Heart left ventricle (tissue), 16 donors: ENCODE data around the gene GRIA3. TPM values are rescaled to one million over a fixed set of nuclear protein-coding genes. Genes with fewer than 3 reads are reported as not detected.

Experiments used
- ATAC-seq, 4 donors: fragments of 200-7000 bp; cut with Tn5 transposase; one replicate each; pipeline ENCODE4 v1.9.1; 2020 to 2022; ENCODE audit warnings: moderate library complexity in 4 of 4, mild to moderate bottlenecking in 3 of 4, moderate number of reproducible peaks in 1 of 4
- DNase-seq, 5 donors: peaks; one replicate each; pipeline ENCODE4 v3.0.0-alpha.2; 2020
- H3K27ac ChIP-seq, 12 donors: fragments of 200-600 bp; sonication (generic) in 4 of 12; one replicate each; pipeline versions ENCODE4 v1.5.0 to v1.8.0; 2016 to 2022; ENCODE audit warnings: mild to moderate bottlenecking in 2 of 12
- H3K27me3 ChIP-seq, 9 donors: fragments of 200-600 bp; sonication (generic) in 2 of 9; one replicate each; pipeline versions ENCODE4 v1.5.1 to v1.8.0; 2016 to 2022; ENCODE audit warnings: mild to moderate bottlenecking in 3 of 9
- H3K36me3 ChIP-seq, 9 donors: fragments of 200-600 bp; sonication (generic) in 2 of 9; one replicate each; pipeline versions ENCODE4 v1.5.0 to v1.8.0; 2018 to 2022; ENCODE audit warnings: mild to moderate bottlenecking in 2 of 9
- H3K4me1 ChIP-seq, 12 donors: fragments of 200-600 bp; sonication (generic) in 4 of 12; one replicate each; pipeline versions ENCODE4 v1.5.0 to v1.8.0; 2016 to 2022; ENCODE audit warnings: mild to moderate bottlenecking in 3 of 12
- H3K4me3 ChIP-seq, 12 donors: fragments of 200-600 bp; sonication (generic) in 4 of 12; one replicate each; pipeline versions ENCODE4 v1.5.0 to v1.8.0; 2017 to 2022; ENCODE audit warnings: mild to moderate bottlenecking in 9 of 12, moderate library complexity in 4 of 12
- H3K9me3 ChIP-seq, 12 donors: fragments of 200-600 bp; sonication (generic) in 4 of 12; one replicate each; pipeline versions ENCODE4 v1.5.0 to v1.8.0; 2016 to 2022; ENCODE audit warnings: mild to moderate bottlenecking in 1 of 12
- CTCF ChIP-seq, 12 donors: fragments of 200-600 bp; sonication (generic) in 4 of 12; IDR thresholded peaks; one replicate each; pipeline versions ENCODE4 v1.5.0 to v1.8.0; 2018 to 2022; ENCODE audit warnings: antibody characterized with exemption in 12 of 12, mild to moderate bottlenecking in 5 of 12
- POLR2A ChIP-seq, 2 donors: fragments of 450-650 bp; IDR thresholded peaks; one replicate each; pipeline ENCODE4 v1.6.1; 2017; ENCODE audit warnings: antibody characterized with exemption in 2 of 2, mild to moderate bottlenecking in 2 of 2, moderate library complexity in 2 of 2
- WGBS, 4 donors: extraction: QIAGEN DNeasy Blood & Tissue Kit in 2 of 4; methylation state at CpG; one replicate each; pipeline versions ENCODE4 v1.1.5 to v1.1.7; 2013 to 2018; 5-methylcytosine and 5-hydroxymethylcytosine counted together
- intact Hi-C, 10 donors: fragments of 100-400 bp; cut with DNase I; formaldehyde crosslinking; loops; one replicate each; pipeline versions ENCODE4 v1.11.1 to v1.14.2; 2022
- polyA plus RNA-seq, 2 donors: library from polyadenylated mRNA; stranded (reverse); fragments of 200-250 nt; gene quantifications; one replicate each; pipeline ENCODE4 v1.2.3, GENCODE V29; 2013
- total RNA-seq, 9 donors: library from RNA; depleted of rRNA in 2 of 9; stranded (reverse); fragments of >200 nt in 2 of 9; fragmentation: NEBNext Ultra II Directional in 3 of 9; extraction: Animal tissue kit (Norgen Biotek cat#: 25700) in 3 of 9; gene quantifications; one replicate each; pipeline versions ENCODE4 v1.1.0 to v1.2.4, GENCODE V29; 2016 to 2023
- donor health status: ischemic (EF 13 %, LVEDD 7.1; RV severe dilation, severe dysfunction).
- donor health status: healthy with polysubstance abuse.
- donor health status: DM: no; HTN: yes; CAD: no.
- donor health status: DM: no; HTN: no; CAD: no.
- donor health status: ischemic (EF 25% LVEDD 6.9; RV normal size, moderate dysfunction).
- donor health status: ischemic (EF 25% LVEDD 5.7; RV mildly dilated, moderate dysfunction).
- donor health status: healthy.
- donor health status: DM: yes; HTN: yes; CAD: no.
- donor health status: ischemic (EF 35%, LVEDD 5.7; RV mildly dilated, moderate dysfunction).
- donor health status: nonischemic (EF 11% LVEDD 7.7; RV severe dilation, severe dysfunction).
- donor health status: DM: yes; HTN: yes; CAD: no.
- donor health status: PGD.
- donor health status: ischemic (EF 29% LVEDD 5.4; RV normal size, mild dysfunction).
- donor health status: nonischemic (EF 23%, LVEDD 6.1; RV moderate dilation, normal function).

Gene GRIA3
- total and polyA plus RNA-seq, 11 donors = 0.07 to 12.9 (median 1.00) TPM

GRCh38 chrX:123210252-123210651 lies 26.2 kb downstream of the GRIA3 start:
- Histone ChIP-seq H3K27ac (no peak overlapping the region), H3K27me3 (no peaks in the 10 kb centered on the region), H3K9me3 (no peaks in the 10 kb centered on the region), H3K4me1 (no peaks in the 10 kb centered on the region), H3K4me3 (no peak overlapping the region), H3K36me3 (no peaks in the 10 kb centered on the region)
- no peak for TF ChIP-seq POLR2A (IDR thresholded peaks at IDR 0.05)
- no peak for TF ChIP-seq CTCF (IDR thresholded peaks at IDR 0.05)
- DNase-seq (no peak), ATAC-seq (no peak)
- intact Hi-C loops = no loop called here

- ATAC-seq = peak; percentile 74 to 91 (median 84)
- H3K9me3 ChIP-seq = no peaks in the 10 kb centered on the region
- H3K4me3 ChIP-seq = no peak overlapping the region
- H3K36me3 ChIP-seq = no peaks in the 10 kb centered on the region
- H3K27me3 ChIP-seq = no peaks in the 10 kb centered on the region
- intact Hi-C loops = no loop called here
- no peak for TF ChIP-seq CTCF (IDR thresholded peaks at IDR 0.05)
- TF ChIP-seq POLR2A (IDR thresholded peaks at IDR 0.05) = no peak
- peaks cover 0 to 19% (median 0%) of the 10 kb centered on the region in 12 donors for H3K4me1 ChIP-seq
- H3K27ac ChIP-seq = peak overlapping the region in 6 of 12 donors; percentile 34 to 74 (median 49)
- 33 to 46% (median 39%) methylated on average over 7 of the region's 7 CpGs for WGBS, 4 donors
- peak; percentile 28 to 59 (median 45) for DNase-seq
Measured at GRCh38 chrX:123215397-123216089, 31.5 kb downstream of the GRIA3 start.

- peak; percentile 32 to 78 (median 64) for ATAC-seq
- DNase-seq = peak in 2 of 5 donors; percentile 23 to 34
- Histone ChIP-seq H3K27me3 (no peaks in the 10 kb centered on the region), H3K9me3 (no peaks in the 10 kb centered on the region), H3K27ac (peak overlapping the region in 8 of 12 donors; percentile 0 to 74 (median 52)), H3K4me1 (peaks cover 0 to 19% (median 0%) of the 10 kb centered on the region in 12 donors), H3K4me3 (no peak overlapping the region), H3K36me3 (no peaks in the 10 kb centered on the region)
- TF ChIP-seq CTCF (IDR thresholded peaks at IDR 0.05) = no peak
- TF ChIP-seq POLR2A (IDR thresholded peaks at IDR 0.05) = no peak
- intact Hi-C loops = no loop called here
- 19 to 39% (median 33%) methylated on average over 2 of the region's 2 CpGs for WGBS, 4 donors
Measured at GRCh38 chrX:123217077-123217476, 33.0 kb downstream of the GRIA3 start.

GRCh38 chrX:123217728-123218127 lies 33.6 kb downstream of the GRIA3 start:
- ATAC-seq (no peak), DNase-seq (no peak)
- intact Hi-C loops = no loop called here
- Histone ChIP-seq H3K9me3 (no peaks in the 10 kb centered on the region), H3K36me3 (no peaks in the 10 kb centered on the region), H3K4me3 (no peak overlapping the region), H3K27me3 (no peaks in the 10 kb centered on the region), H3K27ac (peak overlapping the region in 7 of 12 donors; percentile 15 to 74 (median 57)), H3K4me1 (peaks cover 0 to 19% (median 0%) of the 10 kb centered on the region in 12 donors)
- TF ChIP-seq POLR2A (IDR thresholded peaks at IDR 0.05) = no peak
- no peak for TF ChIP-seq CTCF (IDR thresholded peaks at IDR 0.05)
- WGBS, 4 donors = 68 to 88% (median 76%) methylated on average over 2 of the region's 2 CpGs
